SK-N-SH treated with all-trans-retinoic acid at 6 μM for 48 hours (cell line): Measurements from ENCODE around the gene ADK.

Experiments used
- BACH2 ChIP-seq: fragments of 250-450 bp; sonication (Bioruptor Pico); IDR thresholded peaks from 2 replicates; pipeline ENCODE4 v1.9.0; 2021; ENCODE audit warnings: mild to moderate bottlenecking, borderline replicate concordance
- CREB5 ChIP-seq: fragments of 250-450 bp; sonication (Bioruptor Pico); IDR thresholded peaks from 2 replicates; pipeline ENCODE4 v1.5.1; 2020; ENCODE audit warnings: low read depth, mild to moderate bottlenecking, moderate library complexity
- CSDC2 ChIP-seq: fragments of 250-450 bp; sonication (Bioruptor Pico); IDR thresholded peaks from 2 replicates; pipeline ENCODE4 v1.5.0; 2020; ENCODE audit warnings: mild to moderate bottlenecking, moderate library complexity
- TOX ChIP-seq: fragments of 250-450 bp; sonication (Bioruptor Pico); IDR thresholded peaks from 2 replicates; pipeline ENCODE4 v1.8.0; 2021; ENCODE audit warnings: mild to moderate bottlenecking, moderate library complexity, borderline replicate concordance
- ZFP3 ChIP-seq: fragments of 250-450 bp; sonication (Bioruptor Pico); IDR thresholded peaks from 2 replicates; pipeline ENCODE4 v1.5.0; 2020; ENCODE audit warnings: mild to moderate bottlenecking, moderate library complexity
- ZNF8 ChIP-seq: fragments of 450-650 bp; formaldehyde crosslinking; IDR thresholded peaks from 2 replicates; pipeline ENCODE4 v1.5.0; 2020; ENCODE audit warnings: mild to moderate bottlenecking, moderate library complexity

GRCh38 chr10:74156919-74157289, 5.9 kb downstream of the ADK start:
- TF ChIP-seq CREB5 (CRISPR knock-in tag), result no peak
- TF ChIP-seq ZNF8 (CRISPR knock-in tag), result no peak
- no peak for TF ChIP-seq TOX (CRISPR knock-in tag)
- no peak for TF ChIP-seq CSDC2 (CRISPR knock-in tag)
- TF ChIP-seq BACH2, result no peak
- no peak for TF ChIP-seq ZFP3 (CRISPR knock-in tag)
